ACC112 (cell line): ENCODE results near the gene BBX.
"Not testable (repeated sequence)": the region's sequence is repeated elsewhere in the genome, so short reads cannot be mapped to it uniquely, and the experiment has no call there.

Experiments used
- H2AFZ ChIP-seq: fragments of 200-600 bp; sonication (generic); one replicate; pipeline ENCODE4 v1.6.0; 2017; ENCODE audit warnings: antibody characterized with exemption, low read length; ENCODE audit not compliant: unreplicated experiment
- H3K27ac ChIP-seq: fragments of 200-600 bp; sonication (generic); 2 replicates; pipeline ENCODE4 v1.5.1; 2014; ENCODE audit warnings: low read depth, mild to moderate bottlenecking, antibody characterized with exemption, low read length, moderate library complexity
- H3K27me3 ChIP-seq: fragments of 200-600 bp; sonication (generic); 2 replicates; pipeline ENCODE4 v1.6.1; 2014; ENCODE audit warnings: mild to moderate bottlenecking, antibody characterized with exemption, low read length, moderate library complexity, mixed read lengths; ENCODE audit not compliant: insufficient read depth
- H3K36me3 ChIP-seq: fragments of 200-600 bp; sonication (generic); 2 replicates; pipeline ENCODE4 v1.6.1; 2016; ENCODE audit warnings: mild to moderate bottlenecking, antibody characterized with exemption, low read length, moderate library complexity, mixed read lengths; ENCODE audit not compliant: insufficient read depth
- H3K4me1 ChIP-seq: fragments of 200-600 bp; sonication (generic); one replicate; pipeline ENCODE4 v1.6.1; 2016; ENCODE audit warnings: low read length, mixed read lengths; ENCODE audit not compliant: insufficient read depth, unreplicated experiment, control insufficient read depth
- H3K4me3 ChIP-seq: fragments of 200-600 bp; sonication (generic); 2 replicates; pipeline ENCODE4 v1.5.1; 2014; ENCODE audit warnings: mild to moderate bottlenecking, low read depth, low read length
- H3K79me2 ChIP-seq: fragments of 200-600 bp; sonication (generic); one replicate; pipeline ENCODE4 v1.6.0; 2016; ENCODE audit warnings: low read length; ENCODE audit not compliant: control insufficient read depth, unreplicated experiment, insufficient read depth

Gene BBX

GRCh38 chr3:107833043-107833442 lies 310.3 kb downstream of the BBX start:
- Histone ChIP-seq H2AFZ (no peak overlapping the region), H3K27ac (no peak overlapping the region), H3K4me3 (no peak overlapping the region), H3K4me1 (no peaks in the 10 kb centered on the region), H3K79me2 (no peaks in the 10 kb centered on the region), H3K27me3 (no peaks in the 10 kb centered on the region), H3K36me3 (no peaks in the 10 kb centered on the region)

DNA sequence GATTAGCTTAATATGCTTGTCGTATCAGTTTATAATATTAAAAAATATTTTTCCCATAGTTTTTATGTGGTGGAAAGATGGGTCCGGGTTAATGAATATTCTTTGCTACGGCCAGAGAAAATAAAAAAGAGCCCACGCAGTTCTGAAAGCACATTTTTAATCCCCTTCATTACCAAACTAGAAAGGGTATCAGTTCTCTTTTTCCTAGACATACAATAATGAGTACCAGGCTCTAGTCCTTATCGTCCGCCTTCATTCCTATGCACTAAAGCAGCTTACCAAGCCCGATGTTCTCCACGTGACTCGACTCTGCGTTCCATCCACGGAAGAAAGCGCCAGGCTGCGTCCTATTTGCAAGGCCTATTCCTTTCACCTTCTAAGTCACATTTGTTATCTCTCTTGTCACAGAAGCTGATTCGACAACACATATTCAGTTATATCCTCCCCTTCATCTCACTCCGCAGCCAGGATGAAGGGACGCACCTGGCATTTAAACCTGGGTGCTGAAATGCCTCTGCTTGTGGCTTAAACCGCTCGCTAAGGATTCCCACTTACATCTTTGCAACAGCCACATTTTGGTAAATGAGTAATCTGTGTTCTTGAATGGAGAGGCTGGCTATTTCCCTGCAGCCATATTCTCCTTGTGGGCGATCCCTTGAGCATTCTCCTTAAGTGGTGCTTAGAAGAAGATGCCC lies 311.1 kb downstream of the BBX start:
- Histone ChIP-seq H3K27ac (no peak overlapping the region), H3K79me2 (no peaks in the 10 kb centered on the region), H3K27me3 (no peaks in the 10 kb centered on the region), H3K4me3 (no peak overlapping the region), H3K4me1 (no peaks in the 10 kb centered on the region), H2AFZ (no peak overlapping the region), H3K36me3 (no peaks in the 10 kb centered on the region)

GRCh38 chr3:107835001-107835400 lies 312.2 kb downstream of the BBX start:
- not testable (repeated sequence) for H2AFZ ChIP-seq, H3K27me3 ChIP-seq, H3K4me3 ChIP-seq, H3K79me2 ChIP-seq, H3K27ac ChIP-seq, H3K4me1 ChIP-seq, H3K36me3 ChIP-seq

GRCh38 chr3:107837895-107838612 lies 315.3 kb downstream of the BBX start:
- Histone ChIP-seq H3K79me2 (no peaks in the 10 kb centered on the region), H3K27me3 (no peaks in the 10 kb centered on the region), H3K36me3 (no peaks in the 10 kb centered on the region), H3K27ac (no peak overlapping the region), H3K4me3 (no peak overlapping the region), H2AFZ (no peak overlapping the region), H3K4me1 (no peaks in the 10 kb centered on the region)

DNA sequence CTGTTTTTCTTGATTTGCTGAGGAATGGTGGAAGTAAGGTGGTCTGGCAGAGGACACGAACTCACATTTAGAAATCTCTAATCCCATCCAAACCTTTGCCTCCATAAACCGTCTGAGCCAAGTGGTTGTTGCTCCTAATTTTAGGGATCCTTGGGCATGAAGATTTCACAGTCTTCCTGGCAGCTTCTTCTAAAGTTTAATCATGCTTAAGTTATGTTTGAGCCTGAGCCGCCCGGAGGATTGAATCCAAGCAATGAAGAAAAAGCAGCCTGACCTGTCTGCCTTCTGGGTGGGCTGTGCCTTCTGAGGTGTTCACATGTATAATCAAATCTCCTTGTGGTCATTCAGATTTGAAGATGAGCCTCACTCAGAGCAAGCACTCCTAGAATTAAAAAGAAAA lies 319.1 kb downstream of the BBX start:
- Histone ChIP-seq H3K36me3 (no peaks in the 10 kb centered on the region), H3K4me3 (no peak overlapping the region), H3K27ac (no peak overlapping the region), H3K4me1 (no peaks in the 10 kb centered on the region), H2AFZ (no peak overlapping the region), H3K27me3 (no peaks in the 10 kb centered on the region), H3K79me2 (no peaks in the 10 kb centered on the region)

- H3K27me3 ChIP-seq: no peaks in the 10 kb centered on the region
- no peaks in the 10 kb centered on the region for H3K4me1 ChIP-seq
- H3K79me2 ChIP-seq: no peaks in the 10 kb centered on the region
- no peak overlapping the region for H3K27ac ChIP-seq
- no peak overlapping the region for H3K4me3 ChIP-seq
- H3K36me3 ChIP-seq: no peaks in the 10 kb centered on the region
- H2AFZ ChIP-seq: no peak overlapping the region
Measured at GRCh38 chr3:107842940-107843339, 320.2 kb downstream of the BBX start.

DNA sequence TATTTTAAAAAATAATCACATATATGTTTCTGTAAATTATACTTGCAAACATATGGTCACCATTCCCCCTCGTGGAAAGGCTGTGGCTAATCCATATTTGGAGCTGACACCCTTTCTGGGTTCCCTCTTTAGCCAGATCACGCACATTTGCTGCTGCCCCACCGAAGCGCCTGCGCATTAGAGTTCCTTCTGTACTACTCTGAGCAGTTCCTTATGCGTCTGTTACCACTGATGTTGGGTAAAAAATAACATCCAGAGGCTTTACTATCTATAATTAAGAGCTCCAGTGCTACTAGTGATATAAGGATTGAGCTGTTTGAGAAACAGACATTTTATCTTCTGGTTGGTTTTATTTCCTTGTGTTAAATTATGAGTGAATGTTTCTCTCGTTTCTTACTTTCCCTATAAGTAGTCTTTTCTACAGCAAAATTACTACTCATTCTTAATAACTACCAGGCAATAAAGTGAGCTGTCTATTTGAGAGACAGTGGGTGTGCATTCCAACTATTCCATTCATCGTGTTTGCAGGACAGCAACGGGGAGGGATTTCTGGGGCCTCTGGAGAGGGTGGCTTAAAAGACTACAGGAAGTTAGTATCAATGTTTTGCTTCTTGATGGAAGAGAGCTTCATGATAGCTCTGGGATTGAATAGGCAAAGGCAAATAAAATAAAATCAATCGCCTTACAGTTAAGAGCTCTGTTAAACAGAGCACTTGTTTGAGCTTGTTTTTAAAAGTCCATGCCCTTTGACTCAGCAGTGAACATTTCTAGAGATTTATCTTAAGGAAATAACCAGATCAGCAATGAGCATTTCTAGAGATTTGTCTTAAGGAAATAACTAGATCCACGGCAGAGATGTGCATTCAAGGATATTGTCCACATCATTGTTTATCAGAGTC lies 322.9 kb downstream of the BBX start:
- Histone ChIP-seq H3K27me3 (no peaks in the 10 kb centered on the region), H3K79me2 (no peaks in the 10 kb centered on the region), H3K27ac (no peak overlapping the region), H3K4me3 (no peak overlapping the region), H2AFZ (peak overlapping the region; percentile 40), H3K36me3 (no peaks in the 10 kb centered on the region), H3K4me1 (no peaks in the 10 kb centered on the region)

DNA sequence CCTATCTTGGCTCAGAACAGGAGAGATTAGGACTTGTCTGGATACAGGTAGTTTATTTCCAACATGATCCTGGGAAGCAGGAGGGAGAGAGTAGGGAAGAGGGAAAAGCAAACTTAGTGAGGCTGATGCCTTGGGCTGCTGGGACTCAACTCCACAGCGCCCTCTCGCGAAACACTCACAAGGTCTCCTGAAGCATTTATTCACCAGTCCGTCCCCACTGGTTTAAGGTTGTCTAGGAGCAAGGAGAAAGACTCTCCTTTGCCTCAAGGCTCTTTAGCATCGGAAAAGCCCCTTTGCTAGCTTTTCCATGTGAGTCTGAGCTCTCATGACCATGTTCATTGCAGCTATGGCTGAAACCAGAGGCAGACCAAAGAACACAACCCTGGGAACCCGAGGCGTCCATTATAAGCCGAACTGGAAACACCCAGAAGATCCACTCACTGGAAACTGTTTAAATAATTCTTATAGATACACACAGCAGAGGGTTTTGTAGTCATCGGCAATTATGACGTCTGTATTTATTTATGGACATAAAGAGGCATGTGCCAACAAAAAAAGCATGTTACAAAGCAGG lies 323.6 kb downstream of the BBX start:
- Histone ChIP-seq H3K36me3 (no peaks in the 10 kb centered on the region), H3K27ac (no peak overlapping the region), H3K4me1 (no peaks in the 10 kb centered on the region), H3K27me3 (no peaks in the 10 kb centered on the region), H3K79me2 (no peaks in the 10 kb centered on the region), H2AFZ (peak overlapping the region; percentile 40), H3K4me3 (no peak overlapping the region)

- Histone ChIP-seq H3K36me3 (no peaks in the 10 kb centered on the region), H3K27ac (no peak overlapping the region)
Measured at GRCh38 chr3:107847791-107848190, 325.0 kb downstream of the BBX start.

GRCh38 chr3:107848351-107848915 lies 325.7 kb downstream of the BBX start:
- Histone ChIP-seq H3K36me3 (no peaks in the 10 kb centered on the region), H2AFZ (no peak overlapping the region), H3K4me1 (no peaks in the 10 kb centered on the region), H3K79me2 (no peaks in the 10 kb centered on the region), H3K4me3 (no peak overlapping the region), H3K27me3 (no peaks in the 10 kb centered on the region), H3K27ac (no peak overlapping the region)

More at GRCh38 chr3:107847791-107848190, 325.0 kb downstream of the BBX start:
- Histone ChIP-seq H3K27me3 (no peaks in the 10 kb centered on the region), H3K4me1 (no peaks in the 10 kb centered on the region), H3K4me3 (no peak overlapping the region), H2AFZ (no peak overlapping the region), H3K79me2 (no peaks in the 10 kb centered on the region)
